H1 (cell line): Measurements from ENCODE around the gene PPID. TPM values are rescaled to one million over a fixed set of nuclear protein-coding genes. Genes with fewer than 3 reads are reported as not detected.

Experiments used
- CTCF ChIA-PET: fragments of 300-600 bp; sonication (Branson Sonifier 250); formaldehyde crosslinking; loops from one replicate; lab custom pipeline; 2021; ENCODE audit not compliant: partially characterized antibody; lab: Charles Lee
- POLR2A ChIA-PET: fragments of 300-600 bp; sonication (Branson Sonifier 250); formaldehyde crosslinking; loops from one replicate; lab custom pipeline; 2021; ENCODE audit warnings: inconsistent platforms; ENCODE audit not compliant: partially characterized antibody; lab: Charles Lee
- DNase-seq, 2 experiments: peaks; one replicate each; pipeline versions ENCODE4 v3.0.0 to v3.0.0-alpha.2; 2010 to 2022; ENCODE audit warnings: low spot score in 2 of 2, low read depth in 1 of 2, mixed read lengths in 1 of 2
- FAIRE-seq: peaks from 2 replicates; lab custom pipeline; 2011; peaks lifted over from hg19 to GRCh38; lab: Jason Lieb, UNC
- H2AFZ ChIP-seq: 2 replicates; pipeline ENCODE4 v1.8.1; 2012; ENCODE audit warnings: low read length, inconsistent platforms
- H2AK5ac ChIP-seq: 2 replicates; pipeline ENCODE4 v1.6.1; 2013; ENCODE audit warnings: low read depth, low read length
- H2BK120ac ChIP-seq: replicated peaks from 2 replicates; pipeline ENCODE3; 2013; ENCODE audit warnings: low read depth, low read length, inconsistent platforms
- H2BK12ac ChIP-seq: 2 replicates; pipeline ENCODE4 v1.6.1; 2013; ENCODE audit warnings: low read depth, low read length
- H2BK15ac ChIP-seq: 2 replicates; pipeline ENCODE4 v1.6.1; 2013; ENCODE audit warnings: low read length
- H2BK20ac ChIP-seq: 2 replicates; pipeline ENCODE4 v1.6.1; 2013; ENCODE audit warnings: low read length
- H2BK5ac ChIP-seq: 2 replicates; pipeline ENCODE4 v1.6.1; 2013; ENCODE audit warnings: low read depth, low read length
- H3K14ac ChIP-seq: 2 replicates; pipeline ENCODE4 v1.6.1; 2013; ENCODE audit warnings: inconsistent platforms; ENCODE audit not compliant: insufficient read length
- H3K18ac ChIP-seq: 2 replicates; pipeline ENCODE4 v1.6.1; 2013; ENCODE audit warnings: low read length; ENCODE audit errors: extremely low read depth
- H3K23ac ChIP-seq: 2 replicates; pipeline ENCODE4 v1.6.1; 2013; ENCODE audit warnings: inconsistent platforms; ENCODE audit not compliant: insufficient read length
- H3K23me2 ChIP-seq: 2 replicates; pipeline ENCODE4 v1.6.1; 2013; ENCODE audit warnings: low read depth, low read length
- H3K27ac ChIP-seq: 2 replicates; pipeline ENCODE4 v1.6.1; 2011; ENCODE audit warnings: low read depth, low read length, inconsistent platforms
- H3K27me3 ChIP-seq, 4 experiments: replicated peaks in 1 of 4; 1 replicate in 1 of 4; 2 replicates in 3 of 4; pipeline versions ENCODE4 v1.6.1 to v1.8.1; 2011 to 2013; ENCODE audit warnings: low read length in 3 of 4, mild to moderate bottlenecking in 3 of 4, inconsistent platforms in 2 of 4, mixed read lengths in 2 of 4, moderate library complexity in 1 of 4; ENCODE audit not compliant: control insufficient read depth in 3 of 4, insufficient read depth in 3 of 4; ENCODE audit errors: extremely low read depth in 1 of 4
- H3K36me3 ChIP-seq, 4 experiments: 2 replicates each; pipeline versions ENCODE4 v1.6.1 to v1.8.1; 2011 to 2013; ENCODE audit warnings: mild to moderate bottlenecking in 4 of 4, low read length in 3 of 4, moderate library complexity in 2 of 4, control low read depth in 1 of 4, inconsistent platforms in 1 of 4; ENCODE audit not compliant: insufficient read depth in 4 of 4, control insufficient read depth in 2 of 4
- H3K4ac ChIP-seq: replicated peaks from 2 replicates; pipeline ENCODE3; 2013; ENCODE audit warnings: low read length, low read depth, mixed read lengths, inconsistent platforms; ENCODE audit not compliant: insufficient read length
- H3K4me1 ChIP-seq, 4 experiments: replicated peaks in 1 of 4; 1 replicate in 1 of 4; 2 replicates in 3 of 4; pipeline versions ENCODE4 v1.6.1 to v1.8.1; 2011 to 2013; ENCODE audit warnings: low read length in 3 of 4, inconsistent platforms in 2 of 4, mixed read lengths in 1 of 4; ENCODE audit not compliant: insufficient read depth in 4 of 4, control insufficient read depth in 3 of 4
- H3K4me2 ChIP-seq, 2 experiments: 2 replicates each; pipeline versions ENCODE4 v1.6.1 to v1.8.1; 2011 to 2013; ENCODE audit warnings: low read depth in 2 of 2, low read length in 2 of 2, control low read depth in 1 of 2, inconsistent platforms in 1 of 2, mild to moderate bottlenecking in 1 of 2; ENCODE audit not compliant: insufficient read depth in 1 of 2
- H3K4me3 ChIP-seq, 4 experiments: fragments of 200-600, 300-600 bp in 1 of 4; sonication (generic), shearing (Covaris generic), sonication (Bioruptor Twin) in 1 of 4; 2 replicates each; pipeline versions ENCODE4 v1.5.1 to v1.8.1; 2011 to 2016; ENCODE audit warnings: low read length in 4 of 4, low read depth in 3 of 4, control low read depth in 2 of 4, inconsistent platforms in 2 of 4, mild to moderate bottlenecking in 2 of 4, mixed read lengths in 1 of 4, moderate library complexity in 1 of 4; ENCODE audit not compliant: insufficient read depth in 2 of 4; ENCODE audit errors: extremely low read depth in 1 of 4
- H3K56ac ChIP-seq: replicated peaks from 2 replicates; pipeline ENCODE3; 2013; ENCODE audit warnings: low read depth, mild to moderate bottlenecking, mixed read lengths, low read length, inconsistent platforms; ENCODE audit not compliant: insufficient read length
- H3K79me1 ChIP-seq: 2 replicates; pipeline ENCODE4 v1.6.1; 2013; ENCODE audit warnings: low read depth, low read length, control low read depth
- H3K79me2 ChIP-seq, 2 experiments: 2 replicates each; pipeline versions ENCODE4 v1.6.1 to v1.8.1; 2012 to 2013; ENCODE audit warnings: low read length in 2 of 2, mild to moderate bottlenecking in 2 of 2, inconsistent platforms in 1 of 2; ENCODE audit not compliant: insufficient read depth in 2 of 2, control insufficient read depth in 1 of 2
- H3K9ac ChIP-seq, 4 experiments: replicated peaks in 1 of 4; 1 replicate in 1 of 4; 2 replicates in 3 of 4; pipeline versions ENCODE4 v1.6.1 to v1.8.1; 2011 to 2013; ENCODE audit warnings: low read depth in 3 of 4, low read length in 3 of 4, control low read depth in 2 of 4, mild to moderate bottlenecking in 2 of 4, moderate library complexity in 2 of 4, inconsistent platforms in 1 of 4; ENCODE audit errors: extremely low read depth in 1 of 4
- H3K9me3 ChIP-seq, 2 experiments: 2 replicates each; pipeline versions ENCODE4 v1.6.1 to v1.8.1; 2012 to 2013; ENCODE audit warnings: mild to moderate bottlenecking in 2 of 2, moderate library complexity in 2 of 2, control low read depth in 1 of 2, inconsistent platforms in 1 of 2, low read depth in 1 of 2, low read length in 1 of 2, mixed read lengths in 1 of 2; ENCODE audit not compliant: insufficient read depth in 2 of 2
- H4K20me1 ChIP-seq, 2 experiments: replicated peaks in 1 of 2; 2 replicates each; pipeline versions ENCODE3 to v1.8.1; 2011 to 2013; ENCODE audit warnings: inconsistent platforms in 2 of 2, low read length in 2 of 2, mild to moderate bottlenecking in 1 of 2; ENCODE audit not compliant: insufficient read depth in 2 of 2, control insufficient read depth in 1 of 2
- H4K5ac ChIP-seq: 2 replicates; pipeline ENCODE4 v1.6.1; 2013; ENCODE audit warnings: low read length, low read depth, mixed read lengths, inconsistent platforms; ENCODE audit not compliant: insufficient read length
- H4K8ac ChIP-seq: 2 replicates; pipeline ENCODE4 v1.8.0; 2013; ENCODE audit warnings: mild to moderate bottlenecking, moderate library complexity, low read length, inconsistent platforms; ENCODE audit not compliant: insufficient read depth; ENCODE audit errors: extremely low read depth
- H4K91ac ChIP-seq: replicated peaks from 2 replicates; pipeline ENCODE3; 2013; ENCODE audit warnings: low read length, mixed read lengths, inconsistent platforms; ENCODE audit not compliant: insufficient read length
- BACH1 ChIP-seq: IDR thresholded peaks from 2 replicates; pipeline ENCODE4 v1.6.1; 2012; ENCODE audit warnings: low read length, improper control_type of control experiment
- CTBP2 ChIP-seq: IDR thresholded peaks from 2 replicates; pipeline ENCODE4 v1.7.0; 2011; ENCODE audit warnings: borderline replicate concordance, mild to moderate bottlenecking, moderate library complexity, mixed read lengths, low read length; ENCODE audit not compliant: insufficient read depth, insufficient read length
- MAFK ChIP-seq: IDR thresholded peaks from 2 replicates; pipeline ENCODE4 v1.6.1; 2012; ENCODE audit warnings: low read depth, mild to moderate bottlenecking, improper control_type of control experiment, low read length
- NRF1 ChIP-seq: IDR thresholded peaks from 2 replicates; pipeline ENCODE4 v1.6.1; 2011; ENCODE audit warnings: mild to moderate bottlenecking, low read depth, low read length, improper control_type of control experiment
- RAD21 ChIP-seq, 2 experiments: IDR thresholded peaks in 1 of 2; conservative IDR thresholded peaks in 1 of 2; 2 replicates each; pipeline ENCODE4 v1.6.1; 2011; ENCODE audit warnings: low read depth in 2 of 2, low read length in 2 of 2, improper control_type of control experiment in 1 of 2, inconsistent platforms in 1 of 2, mild to moderate bottlenecking in 1 of 2, moderate library complexity in 1 of 2
- SIN3A ChIP-seq, 2 experiments: IDR thresholded peaks in 1 of 2; conservative IDR thresholded peaks in 1 of 2; 2 replicates each; pipeline ENCODE4 v1.6.1; 2011 to 2012; ENCODE audit warnings: low read length in 2 of 2, improper control_type of control experiment in 1 of 2, low read depth in 1 of 2, mild to moderate bottlenecking in 1 of 2
- TAF7 ChIP-seq: optimal IDR thresholded peaks from 2 replicates; pipeline ENCODE3; 2011; ENCODE audit warnings: low read depth, mild to moderate bottlenecking, inconsistent platforms, low read length, moderate library complexity, borderline replicate concordance
- WGBS, 2 experiments: shearing (Covaris generic) in 1 of 2; methylation state at CpG; one replicate each; pipeline versions ENCODE4 v1.1.6 to v1.1.7; 2013 to 2015; ENCODE audit warnings: low lambda C conversion rate in 2 of 2, mixed read lengths in 2 of 2, inconsistent platforms in 1 of 2, low coverage in 1 of 2, missing lambda C conversion rate in 1 of 2; ENCODE audit not compliant: insufficient replicate concordance in 2 of 2, insufficient coverage in 1 of 2, insufficient read length in 1 of 2; ENCODE audit errors: extremely low coverage in 1 of 2, missing lambda C conversion rate in 1 of 2; 5-methylcytosine and 5-hydroxymethylcytosine counted together
- polyA plus RNA-seq, 7 experiments: library from polyadenylated mRNA; depleted of rRNA in 3 of 7; stranded (reverse) in 5 of 7; unstranded in 2 of 7; fragments of >200 nt in 5 of 7; fragments of 200-250 nt in 2 of 7; gene quantifications; 1 replicate in 5 of 7; 2 replicates in 1 of 7; 4 replicates in 1 of 7; pipeline versions ENCODE4 v1.2.1 to v1.2.3, GENCODE V29; 2011 to 2013; ENCODE audit warnings: missing spikeins in 2 of 7, mixed read lengths in 2 of 7
- total RNA-seq: library from RNA; stranded (reverse); fragmentation: NEBNext Ultra II Directional; extraction: Animal tissue kit (Norgen Biotek cat#: 25700); gene quantifications from 2 replicates; pipeline ENCODE4 v1.2.1, GENCODE V29; 2021
- TF ChIP-seq, protein P1 (sequence below): IDR thresholded peaks from 2 replicates; pipeline ENCODE4 v1.6.1; 2012; ENCODE audit warnings: low read length, inconsistent platforms

PPID gene
- total and polyA plus RNA-seq, 2 of the 8 experiments (the other 6 are each of a cell fraction or from before 2014, with no cell fraction given) = 20.2 to 53.2 TPM

DNA sequence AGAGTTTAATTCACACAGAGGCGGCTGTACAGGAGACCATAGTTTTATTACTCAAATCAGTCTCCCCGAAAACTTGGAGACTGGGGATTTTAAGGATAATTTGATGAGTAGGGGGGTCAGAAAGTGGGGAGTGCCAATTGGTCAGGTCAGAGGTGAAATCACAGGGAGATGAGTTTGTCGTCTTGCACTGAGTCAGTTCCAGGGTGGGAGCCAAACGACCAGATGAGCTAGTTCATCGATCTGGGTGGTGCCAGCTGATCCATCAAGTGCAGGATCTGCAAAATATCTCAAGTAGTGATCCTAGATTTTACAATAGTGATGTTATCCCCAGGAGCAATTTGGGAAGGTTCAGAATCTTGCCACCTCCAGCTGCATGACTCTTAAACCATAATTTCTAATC lies 47.1 kb downstream of the PPID start:
- CTCF ChIA-PET = interaction anchor here (0.6 kb wide), 1 partner anchor 30 kb away, joined by 3 read pairs; no protein-coding TSS in a partner anchor
- Histone ChIP-seq H2BK20ac (no peak overlapping the region), H2BK120ac (no peak overlapping the region), H3K14ac (no peak overlapping the region), H3K23ac (no peak overlapping the region), H2AFZ (no peak overlapping the region), H3K27ac (no peak overlapping the region), H4K20me1 (peaks cover 0 to 1% of the 10 kb centered on the region in 2 experiments), H3K27me3 (no peaks in the 10 kb centered on the region), H3K56ac (no peak overlapping the region), H4K91ac (no peak overlapping the region), H2BK5ac (no peak overlapping the region), H4K5ac (no peak overlapping the region), H3K23me2 (peaks cover 5% of the 10 kb centered on the region), H3K9ac (no peak overlapping the region), H3K79me1 (no peaks in the 10 kb centered on the region)
- no peak for FAIRE-seq
- no peak for TF ChIP-seq SIN3A (conservative IDR thresholded peaks at IDR 0.05 in 1 of 2, IDR thresholded peaks at IDR 0.05 in 1 of 2; ENCODE audit: low read depth in 1 of 2, low read length in 2 of 2)
- no peak for TF ChIP-seq NRF1
- no peak for TF ChIP-seq MAFK
- no peak for TF ChIP-seq CTBP2
- TF ChIP-seq BACH1 = no peak
- TF ChIP-seq, protein P1, sequence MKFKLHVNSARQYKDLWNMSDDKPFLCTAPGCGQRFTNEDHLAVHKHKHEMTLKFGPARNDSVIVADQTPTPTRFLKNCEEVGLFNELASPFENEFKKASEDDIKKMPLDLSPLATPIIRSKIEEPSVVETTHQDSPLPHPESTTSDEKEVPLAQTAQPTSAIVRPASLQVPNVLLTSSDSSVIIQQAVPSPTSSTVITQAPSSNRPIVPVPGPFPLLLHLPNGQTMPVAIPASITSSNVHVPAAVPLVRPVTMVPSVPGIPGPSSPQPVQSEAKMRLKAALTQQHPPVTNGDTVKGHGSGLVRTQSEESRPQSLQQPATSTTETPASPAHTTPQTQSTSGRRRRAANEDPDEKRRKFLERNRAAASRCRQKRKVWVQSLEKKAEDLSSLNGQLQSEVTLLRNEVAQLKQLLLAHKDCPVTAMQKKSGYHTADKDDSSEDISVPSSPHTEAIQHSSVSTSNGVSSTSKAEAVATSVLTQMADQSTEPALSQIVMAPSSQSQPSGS = no peak
- no peak for TF ChIP-seq RAD21 (IDR thresholded peaks at IDR 0.05 in 1 of 2, conservative IDR thresholded peaks at IDR 0.05 in 1 of 2; ENCODE audit: low read depth in 2 of 2, low read length in 2 of 2)
- no peak for TF ChIP-seq TAF7
- TF ChIP-seq, all 59 proteins: peak for 0
- no peak overlapping the region for H3K4me3 ChIP-seq
- H3K79me2 ChIP-seq = 0 out of 4 replicates have a peak, but pooled peaks cover 0 to under 1% of the 10 kb centered on the region in 2 experiments
- H3K4me1 ChIP-seq = peaks cover 0 to 6% (median 2%) of the 10 kb centered on the region in 4 experiments; a peak in 2 of 7 replicates
- no peak overlapping the region for H2BK15ac ChIP-seq
- no peaks in the 10 kb centered on the region for H3K36me3 ChIP-seq
- H4K8ac ChIP-seq = no peak overlapping the region
- DNase-seq = no peak
- H2AK5ac ChIP-seq = no peak overlapping the region
- no peaks in the 10 kb centered on the region for H3K9me3 ChIP-seq
- no peak overlapping the region for H3K4me2 ChIP-seq
- 90% methylated on average over 5 of the region's 5 CpGs; no CpG with 5 or more reads in 1 of the 2 experiments for WGBS, 2 experiments
- H2BK12ac ChIP-seq = no peak overlapping the region
- POLR2A ChIA-PET = no interaction called here
- H3K4ac ChIP-seq = no peak overlapping the region
- no peak overlapping the region for H3K18ac ChIP-seq
